Measurements from ENCODE around the gene PRRC2C.
"Not testable (repeated sequence)": the region's sequence is repeated elsewhere in the genome, so short reads cannot be mapped to it uniquely, and the experiment has no call there.

Gene PRRC2C

GRCh38 chr1:171501305-171502024, 16.1 kb downstream of the PRRC2C start:
- DNase-seq, result no peak

DNA sequence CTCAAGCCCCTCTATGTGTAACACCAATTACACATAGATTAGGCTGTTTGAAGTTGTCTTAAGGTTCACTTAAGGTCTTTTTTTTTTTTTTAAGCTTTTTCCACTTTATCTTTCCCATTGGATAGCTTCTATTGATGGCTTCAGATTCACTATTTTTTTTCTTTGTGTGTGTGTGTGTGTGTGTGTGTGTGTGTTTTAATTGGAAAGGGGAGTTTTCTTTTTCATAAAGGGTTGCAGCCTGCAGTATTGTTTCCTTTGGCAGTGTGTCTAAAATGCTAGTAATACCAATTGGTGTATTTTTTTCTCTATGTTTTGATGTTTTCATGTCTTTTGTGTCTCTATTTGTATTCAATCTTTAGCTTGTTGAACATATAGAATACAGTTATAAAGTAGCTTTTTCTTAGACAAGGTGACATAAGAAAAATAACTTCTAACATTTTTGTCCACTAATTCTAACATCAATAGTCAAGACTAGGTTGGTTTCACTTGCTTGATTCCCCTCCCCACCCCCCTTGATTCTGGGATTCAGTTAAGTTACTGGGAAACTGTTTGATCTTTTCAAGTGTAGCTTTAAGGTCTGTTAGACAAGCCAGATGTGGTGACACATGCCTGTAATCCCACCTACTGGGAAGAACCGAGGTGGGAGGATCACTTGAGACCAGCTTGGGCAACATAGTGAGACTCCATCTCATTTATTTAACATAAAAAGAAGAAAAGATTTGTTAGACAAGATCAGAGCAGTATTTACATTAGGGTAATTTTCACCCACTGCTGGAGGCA, 21.4 kb downstream of the PRRC2C start:
- DNase-seq, result no peak

DNA sequence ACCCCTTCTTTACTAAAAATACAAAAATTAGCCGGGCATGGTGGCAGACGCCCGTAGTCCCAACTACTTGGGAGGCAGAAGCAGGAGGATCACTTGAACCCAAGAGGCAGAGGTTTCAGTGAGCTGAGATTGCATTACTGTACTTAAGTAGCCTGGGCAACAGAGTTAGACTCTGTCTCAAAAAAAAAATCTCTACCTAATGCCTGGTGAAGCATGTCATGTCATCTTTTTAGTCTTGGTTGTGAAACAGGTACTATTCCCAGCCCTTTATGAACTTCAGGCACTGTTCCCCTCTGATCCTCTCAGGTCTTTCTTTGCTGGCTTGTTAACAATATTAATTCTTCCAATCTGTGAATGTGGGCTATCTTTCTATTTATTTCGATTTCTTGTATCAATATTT, 22.1 kb downstream of the PRRC2C start:
- DNase-seq, result no peak

- DNase-seq, result no peak
Measured at GRCh38 chr1:171509191-171509590, 23.9 kb downstream of the PRRC2C start.

- no peak for DNase-seq
Measured at GRCh38 chr1:171513743-171514142, 28.4 kb downstream of the PRRC2C start.

DNA sequence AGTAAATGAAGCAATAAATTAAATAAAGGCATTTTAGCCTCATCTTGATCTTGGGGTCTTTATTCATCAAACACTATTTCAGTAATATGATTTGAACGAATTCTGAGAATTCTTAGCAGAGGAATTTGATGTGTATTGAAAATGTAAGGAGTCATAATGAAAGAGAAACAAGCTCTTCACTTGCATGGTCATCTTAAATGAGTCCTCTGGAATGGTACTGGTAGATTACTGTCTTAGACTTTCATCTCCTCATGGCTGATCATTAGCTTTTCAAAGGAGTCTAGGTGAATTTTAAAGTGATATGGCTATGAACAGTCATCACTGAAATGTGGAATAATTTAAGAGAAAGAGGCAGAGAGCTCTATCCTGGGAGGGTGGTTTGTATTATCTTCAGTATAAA, 30.0 kb downstream of the PRRC2C start:
- no peak for DNase-seq

- DNase-seq, result no peak
Measured at GRCh38 chr1:171515741-171516140, 30.4 kb downstream of the PRRC2C start.

- DNase-seq, result no peak
Measured at GRCh38 chr1:171521567-171521966, 36.2 kb downstream of the PRRC2C start.

GRCh38 chr1:171530676-171531075, 45.3 kb downstream of the PRRC2C start:
- DNase-seq, result no peak

GRCh38 chr1:171532520-171532919, 47.2 kb downstream of the PRRC2C start:
- no peak for DNase-seq

- no peak for DNase-seq
Measured at GRCh38 chr1:171545523-171545922, 60.2 kb downstream of the PRRC2C start.

- DNase-seq, result no peak
Measured at GRCh38 chr1:171550050-171550449, 64.7 kb downstream of the PRRC2C start.

GRCh38 chr1:171550598-171551100, 65.3 kb downstream of the PRRC2C start:
- DNase-seq, result not testable (repeated sequence)

DNA sequence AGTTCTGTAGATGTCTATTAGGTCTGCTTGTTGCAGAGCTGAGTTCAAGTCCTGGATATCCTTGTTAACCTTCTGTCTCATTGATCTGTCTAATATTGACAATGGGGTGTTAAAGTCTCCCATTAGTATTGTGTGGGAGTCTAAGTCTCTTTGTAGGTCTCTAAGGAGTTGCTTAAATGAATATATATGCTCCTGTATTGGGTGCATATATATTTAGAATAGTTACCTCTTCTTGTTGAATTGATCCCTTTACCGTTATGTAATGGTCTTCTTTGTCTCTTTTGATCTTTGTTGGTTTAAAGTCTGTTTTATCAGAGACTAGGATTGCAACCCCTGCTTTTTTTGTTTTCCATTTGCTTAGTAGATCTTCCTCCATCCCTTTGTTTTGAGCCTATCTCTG, 68.6 kb downstream of the PRRC2C start:
- DNase-seq, result not testable (repeated sequence)

- DNase-seq, result no peak
Measured at GRCh38 chr1:171563675-171564074, 78.3 kb downstream of the PRRC2C start.

GRCh38 chr1:171566467-171566866, 81.1 kb downstream of the PRRC2C start:
- DNase-seq, result no peak

DNA sequence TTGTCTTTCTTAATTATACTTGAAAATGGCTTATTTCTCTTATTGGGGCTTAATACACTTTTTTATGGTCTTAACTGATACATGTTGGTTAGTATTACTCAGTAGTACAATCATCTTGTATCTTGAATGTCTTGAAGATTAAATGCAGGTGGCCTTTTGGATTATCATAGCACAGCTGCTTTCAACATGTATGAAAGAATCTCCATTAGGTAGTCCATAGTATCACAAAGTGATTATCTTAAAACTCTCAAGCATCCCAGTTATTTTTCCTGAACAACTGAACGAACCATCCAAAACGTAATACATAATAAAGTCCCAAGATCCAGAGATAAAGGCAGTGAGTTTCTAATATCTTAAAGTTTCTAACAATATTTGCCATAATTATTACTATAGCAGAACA, 85.0 kb downstream of the PRRC2C start:
- DNase-seq, result no peak

GRCh38 chr1:171576144-171576543, 90.8 kb downstream of the PRRC2C start:
- no peak for DNase-seq

GRCh38 chr1:171581226-171581625, 95.9 kb downstream of the PRRC2C start:
- no peak for DNase-seq

DNA sequence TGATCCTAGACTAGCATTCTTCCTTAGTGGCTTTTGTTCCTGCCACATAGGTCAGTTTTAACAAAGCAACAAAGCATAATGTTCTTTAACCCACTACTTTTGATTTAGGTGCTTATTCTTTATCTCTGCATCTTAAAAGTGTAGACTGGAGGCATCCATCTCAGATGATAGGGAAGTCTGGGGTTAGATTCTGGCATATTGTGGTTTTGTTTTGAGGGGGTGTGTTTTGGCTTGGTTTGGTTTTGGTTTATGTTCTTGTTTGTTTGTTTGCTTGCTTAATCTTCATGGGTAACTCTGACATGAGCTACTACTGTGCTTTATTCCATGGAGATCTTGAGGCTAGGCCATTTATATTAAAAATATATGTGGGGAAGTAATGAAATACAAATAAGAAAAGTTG, 96.4 kb downstream of the PRRC2C start:
- DNase-seq, result no peak

DNA sequence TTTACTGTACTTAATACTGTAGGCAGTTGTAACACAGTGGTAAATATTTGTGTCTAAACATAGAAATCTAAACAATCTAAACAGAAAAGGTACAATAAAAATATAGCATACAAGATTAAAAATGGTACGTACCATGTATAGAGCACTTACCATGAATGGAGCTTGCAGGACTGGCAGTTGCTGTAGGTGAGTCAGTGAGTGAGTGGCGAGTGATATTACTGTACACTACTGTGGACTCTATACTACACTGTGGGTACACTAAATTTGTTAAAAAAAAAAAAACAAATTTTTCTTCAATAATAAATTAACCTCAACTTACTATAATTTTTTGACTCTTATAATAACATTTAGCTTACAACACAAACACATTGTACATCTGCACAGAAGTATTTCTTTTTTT, 97.3 kb downstream of the PRRC2C start:
- no peak for DNase-seq

GRCh38 chr1:171583591-171584201, 98.4 kb downstream of the PRRC2C start:
- DNase-seq, result no peak

DNA sequence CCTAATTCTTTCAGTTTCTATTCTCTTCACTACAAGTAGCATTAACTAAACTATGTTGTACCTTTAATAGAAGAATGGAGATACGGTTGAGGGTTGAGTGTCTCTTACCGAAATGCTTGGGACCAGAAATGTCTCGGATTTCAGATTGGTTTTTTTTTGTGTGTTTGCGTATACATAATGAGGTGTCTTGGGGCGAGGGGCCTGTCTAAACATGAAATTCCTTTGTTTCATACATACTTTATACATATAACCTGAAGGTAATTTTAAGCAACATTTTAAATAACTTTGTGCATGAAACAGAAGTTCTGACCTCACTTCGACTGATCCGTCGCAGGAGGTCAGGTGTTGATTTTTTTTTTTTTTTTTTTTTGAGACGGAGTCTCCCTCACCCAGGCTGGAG, 100.4 kb downstream of the PRRC2C start:
- no peak for DNase-seq

- DNase-seq, result no peak
Measured at GRCh38 chr1:171588230-171588629, 102.9 kb downstream of the PRRC2C start.

Data from CD4-positive, alpha-beta T cell treated with Interleukin-15 for 1 hour (primary cell).